Measurements from ENCODE around the gene PPIF.
A peak's percentile ranks its signal among the peaks of the same experiment; 100 is the strongest.

PPIF gene

GRCh38 chr10:79387466-79387973, 40.3 kb downstream of the PPIF start:
- no peak for DNase-seq (ENCODE audit: low read depth, low spot score)
- TF ChIP-seq, protein P1, sequence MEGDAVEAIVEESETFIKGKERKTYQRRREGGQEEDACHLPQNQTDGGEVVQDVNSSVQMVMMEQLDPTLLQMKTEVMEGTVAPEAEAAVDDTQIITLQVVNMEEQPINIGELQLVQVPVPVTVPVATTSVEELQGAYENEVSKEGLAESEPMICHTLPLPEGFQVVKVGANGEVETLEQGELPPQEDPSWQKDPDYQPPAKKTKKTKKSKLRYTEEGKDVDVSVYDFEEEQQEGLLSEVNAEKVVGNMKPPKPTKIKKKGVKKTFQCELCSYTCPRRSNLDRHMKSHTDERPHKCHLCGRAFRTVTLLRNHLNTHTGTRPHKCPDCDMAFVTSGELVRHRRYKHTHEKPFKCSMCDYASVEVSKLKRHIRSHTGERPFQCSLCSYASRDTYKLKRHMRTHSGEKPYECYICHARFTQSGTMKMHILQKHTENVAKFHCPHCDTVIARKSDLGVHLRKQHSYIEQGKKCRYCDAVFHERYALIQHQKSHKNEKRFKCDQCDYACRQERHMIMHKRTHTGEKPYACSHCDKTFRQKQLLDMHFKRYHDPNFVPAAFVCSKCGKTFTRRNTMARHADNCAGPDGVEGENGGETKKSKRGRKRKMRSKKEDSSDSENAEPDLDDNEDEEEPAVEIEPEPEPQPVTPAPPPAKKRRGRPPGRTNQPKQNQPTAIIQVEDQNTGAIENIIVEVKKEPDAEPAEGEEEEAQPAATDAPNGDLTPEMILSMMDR (IDR thresholded peaks at IDR 0.05; ENCODE audit: low read depth, low read length) = no peak

GRCh38 chr10:79387974-79388850, 40.9 kb downstream of the PPIF start:
- TF ChIP-seq, protein P1 (IDR thresholded peaks at IDR 0.05; ENCODE audit: low read depth, low read length) = no peak
- DNase-seq (ENCODE audit: low read depth, low spot score) = no peak
- H3K4me3 ChIP-seq (ENCODE audit: low read depth, low read length) = no peak overlapping the region
- in situ Hi-C loops (cut with HindIII; ENCODE audit: low sequenced_read_pairs) = no loop called here

More at GRCh38 chr10:79387466-79387973, 40.3 kb downstream of the PPIF start:
- in situ Hi-C loops (cut with HindIII; ENCODE audit: low sequenced_read_pairs) = no loop called here
- no peak overlapping the region for H3K4me3 ChIP-seq (ENCODE audit: low read depth, low read length)

- in situ Hi-C loops (cut with HindIII; ENCODE audit: low sequenced_read_pairs) = no loop called here
- TF ChIP-seq, protein P1 (IDR thresholded peaks at IDR 0.05; ENCODE audit: low read depth, low read length) = no peak
- no peak for DNase-seq (ENCODE audit: low read depth, low spot score)
- no peak overlapping the region for H3K4me3 ChIP-seq (ENCODE audit: low read depth, low read length)
Measured at GRCh38 chr10:79390057-79390456, 42.8 kb downstream of the PPIF start.

DNA sequence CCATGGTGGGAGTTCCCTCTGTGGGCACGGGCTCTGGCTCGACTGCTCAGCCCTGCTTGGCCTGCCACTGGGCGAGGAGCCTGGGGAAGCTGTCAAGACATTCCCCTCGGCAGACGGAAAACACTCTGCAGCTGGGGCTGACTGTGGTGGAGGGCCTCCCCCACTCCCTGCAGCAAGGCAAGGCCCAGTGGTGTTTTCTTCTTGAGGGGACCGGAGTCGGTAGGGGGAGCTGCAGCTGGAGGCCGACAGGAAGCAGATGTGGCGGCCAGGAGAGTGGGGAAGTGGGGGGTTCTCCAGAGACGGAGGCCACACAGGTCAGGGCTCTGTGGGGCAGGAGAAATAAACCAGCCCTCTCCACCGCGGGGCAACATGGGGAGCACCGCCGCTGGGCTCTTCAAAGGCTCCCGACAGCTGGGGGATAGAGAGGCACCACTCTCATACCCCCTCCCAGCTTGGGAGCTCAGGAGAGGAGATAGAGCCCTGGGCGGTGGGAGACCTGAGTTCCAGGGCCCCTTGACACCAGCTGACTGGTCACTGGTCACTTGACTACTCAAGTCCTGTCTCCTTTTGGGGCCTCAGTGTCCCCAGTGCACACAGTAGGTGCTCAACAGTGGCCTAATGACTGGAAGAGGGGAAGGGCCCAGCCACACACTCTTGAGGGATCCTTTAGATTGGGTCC, 43.4 kb downstream of the PPIF start:
- H3K4me3 ChIP-seq (ENCODE audit: low read depth, low read length) = no peak overlapping the region
- TF ChIP-seq, protein P1 (IDR thresholded peaks at IDR 0.05; ENCODE audit: low read depth, low read length) = peak; percentile 28
- in situ Hi-C loops (cut with HindIII; ENCODE audit: low sequenced_read_pairs) = no loop called here
- DNase-seq (ENCODE audit: low read depth, low spot score) = no peak

DNA sequence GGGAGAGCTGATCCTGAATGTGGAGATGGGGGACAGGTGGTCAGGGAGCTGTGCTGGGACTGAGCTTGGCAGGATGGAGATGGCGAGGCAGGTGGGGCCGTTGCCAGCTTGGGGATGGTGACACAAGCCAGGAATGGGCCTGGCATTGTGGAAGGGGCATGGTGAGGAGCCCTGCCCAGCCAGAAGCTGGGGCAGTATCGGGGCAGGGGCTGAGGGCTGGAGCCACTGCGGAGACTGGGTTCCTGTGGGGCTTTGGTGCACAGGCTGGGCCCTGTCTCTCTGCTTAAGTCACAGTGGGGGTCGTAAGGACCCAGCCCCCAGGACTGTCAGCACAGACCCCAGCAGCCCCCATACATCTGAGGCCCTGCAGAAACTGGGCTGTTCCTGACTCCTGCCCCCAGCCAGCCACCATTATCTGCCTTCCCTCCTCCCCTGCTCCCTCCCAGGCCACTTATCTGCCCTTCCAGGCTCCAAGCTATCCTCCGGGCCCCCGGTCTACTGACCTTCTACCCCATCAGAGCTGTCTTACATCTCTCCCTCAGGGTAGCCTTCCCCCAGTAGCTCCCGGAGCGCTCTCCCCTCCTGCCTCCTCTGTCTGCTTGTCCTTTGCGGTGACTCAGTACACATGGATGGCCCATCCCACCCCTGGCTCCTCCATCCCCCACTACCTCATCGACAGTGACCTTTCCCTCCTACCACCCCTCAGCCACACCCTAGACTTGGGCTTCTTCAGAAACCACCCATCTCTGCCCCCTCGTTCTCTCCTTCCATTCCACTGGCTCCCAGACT, 44.2 kb downstream of the PPIF start:
- no peak overlapping the region for H3K4me3 ChIP-seq (ENCODE audit: low read depth, low read length)
- no peak for DNase-seq (ENCODE audit: low read depth, low spot score)
- TF ChIP-seq, protein P1 (IDR thresholded peaks at IDR 0.05; ENCODE audit: low read depth, low read length) = no peak
- in situ Hi-C loops (cut with HindIII; ENCODE audit: low sequenced_read_pairs) = no loop called here

GRCh38 chr10:79392020-79392398, 44.7 kb downstream of the PPIF start:
- no peak for DNase-seq (ENCODE audit: low read depth, low spot score)
- TF ChIP-seq, protein P1 (IDR thresholded peaks at IDR 0.05; ENCODE audit: low read depth, low read length) = no peak
- H3K4me3 ChIP-seq (ENCODE audit: low read depth, low read length) = no peak overlapping the region
- in situ Hi-C loops (cut with HindIII; ENCODE audit: low sequenced_read_pairs) = no loop called here
